GM23248 (cell line): ENCODE results near the gene CRELD2. TPM values are rescaled to one million over a fixed set of nuclear protein-coding genes. Genes with fewer than 3 reads are reported as not detected.

ENCODE experiments used
- DNase-seq: peaks from one replicate; pipeline ENCODE4 v3.0.0-alpha.2; 2015
- H2AFZ ChIP-seq: fragments of 200-600 bp; sonication (generic); 2 replicates; pipeline ENCODE4 v1.6.1; 2016; ENCODE audit warnings: antibody characterized with exemption
- H3F3A ChIP-seq: fragments of 200-600 bp; sonication (generic); 2 replicates; pipeline ENCODE4 v1.6.1; 2016; ENCODE audit warnings: mild to moderate bottlenecking, antibody characterized with exemption, mixed run types; ENCODE audit not compliant: insufficient read depth
- H3K27ac ChIP-seq: fragments of 200-600 bp; sonication (generic); 2 replicates; pipeline ENCODE4 v1.5.1; 2016; ENCODE audit warnings: mild to moderate bottlenecking
- H3K27me3 ChIP-seq: fragments of 200-600 bp; sonication (generic); replicated peaks from 2 replicates; pipeline ENCODE4 v1.6.1; 2016; ENCODE audit warnings: mild to moderate bottlenecking; ENCODE audit not compliant: insufficient read depth
- H3K36me3 ChIP-seq: fragments of 200-600 bp; sonication (generic); 2 replicates; pipeline ENCODE4 v1.6.1; 2016; ENCODE audit warnings: low read depth, mild to moderate bottlenecking
- H3K4me1 ChIP-seq: fragments of 200-600 bp; sonication (generic); 2 replicates; pipeline ENCODE4 v1.6.1; 2016; ENCODE audit warnings: mild to moderate bottlenecking; ENCODE audit not compliant: insufficient read depth
- H3K4me2 ChIP-seq: fragments of 200-600 bp; sonication (generic); one replicate; pipeline ENCODE4 v1.6.1; 2016; ENCODE audit warnings: mild to moderate bottlenecking; ENCODE audit not compliant: unreplicated experiment
- H3K4me3 ChIP-seq: fragments of 200-600 bp; sonication (generic); 2 replicates; pipeline ENCODE4 v1.5.1; 2016; ENCODE audit warnings: mild to moderate bottlenecking
- H3K79me2 ChIP-seq: fragments of 200-600 bp; sonication (generic); 2 replicates; pipeline ENCODE4 v1.6.1; 2016; ENCODE audit warnings: mild to moderate bottlenecking; ENCODE audit not compliant: insufficient read depth
- H3K9ac ChIP-seq: fragments of 200-600 bp; sonication (generic); 2 replicates; pipeline ENCODE4 v1.6.1; 2016; ENCODE audit warnings: mild to moderate bottlenecking
- H3K9me2 ChIP-seq: fragments of 200-600 bp; sonication (generic); 2 replicates; pipeline ENCODE4 v1.6.1; 2016; ENCODE audit warnings: mixed run types, mild to moderate bottlenecking, moderate library complexity; ENCODE audit not compliant: insufficient read depth
- H3K9me3 ChIP-seq: fragments of 200-600 bp; sonication (generic); one replicate; pipeline ENCODE4 v1.6.1; 2017; ENCODE audit warnings: low read depth
- H4K20me1 ChIP-seq: fragments of 200-600 bp; sonication (generic); 2 replicates; pipeline ENCODE4 v1.6.0; 2016; ENCODE audit not compliant: insufficient read depth
- EZH2 ChIP-seq: fragments of 200-600 bp; sonication (generic); IDR thresholded peaks from 2 replicates; pipeline ENCODE4 v1.6.1; 2018; ENCODE audit warnings: antibody characterized with exemption, mild to moderate bottlenecking; ENCODE audit not compliant: insufficient read depth, poor library complexity, severe bottlenecking
- EZH2phosphoT487 ChIP-seq: fragments of 200-600 bp; sonication (generic); IDR thresholded peaks from 2 replicates; pipeline ENCODE4 v1.6.1; 2018; ENCODE audit warnings: antibody characterized with exemption, moderate library complexity, mild to moderate bottlenecking, low read depth; ENCODE audit not compliant: insufficient read depth
- WGBS, 2 experiments: methylation state at CpG; one replicate each; pipeline ENCODE4 v1.1.6; 2015 to 2017; ENCODE audit warnings: low lambda C conversion rate in 2 of 2, low coverage in 1 of 2; ENCODE audit errors: missing lambda C conversion rate in 2 of 2; 5-methylcytosine and 5-hydroxymethylcytosine counted together
- in situ Hi-C: fragments of 300-500 bp; cut with MboI; formaldehyde crosslinking; loops from 2 replicates; pipeline ENCODE4 v1.15.0; 2020
- polyA plus RNA-seq: library from polyadenylated mRNA; unstranded; fragments of >200 nt; fragmentation: Nextera tagmentation; extraction: Ambion mirVana; gene quantifications from 2 replicates; pipeline ENCODE4 v1.2.1, GENCODE V29; 2016
- total RNA-seq: library from RNA; depleted of rRNA; stranded (reverse); fragments of >200 nt; shearing (Covaris generic); gene quantifications from 2 replicates; pipeline ENCODE4 v1.2.3, GENCODE V29; 2014

CRELD2 gene
- total and polyA plus RNA-seq, 2 experiments from 2014 or later: 57.1 to 78.4 TPM

DNA sequence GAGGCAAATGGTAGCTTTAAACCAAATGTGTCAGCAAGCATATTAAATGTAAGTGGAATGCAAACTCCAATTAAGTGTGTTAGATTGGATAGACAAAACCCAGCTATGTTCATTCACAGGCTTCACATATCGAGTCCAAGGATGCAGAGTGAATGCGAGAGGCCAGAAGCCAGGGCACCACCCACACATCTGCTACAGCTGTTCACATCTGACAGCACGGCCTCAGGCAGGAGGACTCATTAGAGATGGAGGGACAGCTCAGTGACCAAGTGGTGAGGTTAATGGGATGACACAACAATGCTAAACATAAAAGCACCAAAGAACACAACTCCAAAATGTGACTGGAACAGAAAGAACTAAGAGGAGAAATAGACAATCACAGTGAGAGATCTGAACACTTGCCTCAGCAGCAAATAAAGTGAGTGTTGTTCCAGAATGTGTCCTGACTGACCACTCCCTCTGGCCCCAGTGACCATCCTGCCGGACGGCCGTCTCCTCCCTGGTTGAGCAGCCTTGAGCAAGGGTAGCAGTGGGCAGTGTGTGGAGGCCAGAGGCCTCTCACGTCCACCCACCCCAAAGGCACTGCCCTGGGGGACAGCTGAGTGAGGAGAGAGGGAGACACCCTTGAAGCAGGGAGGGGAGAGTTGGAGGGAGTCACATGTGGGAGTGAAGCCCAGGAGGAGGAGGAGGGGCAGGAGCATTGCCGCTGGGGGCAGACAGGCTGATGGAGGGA is 23.9 kb upstream of the CRELD2 start:
- Histone ChIP-seq H4K20me1 (no peaks in the 10 kb centered on the region), H3K79me2 (peaks cover 22% of the 10 kb centered on the region), H3K4me3 (no peak overlapping the region), H3K4me1 (no peaks in the 10 kb centered on the region), H2AFZ (no peak overlapping the region), H3K9me2 (no peaks in the 10 kb centered on the region), H3F3A (no peaks in the 10 kb centered on the region), H3K9ac (no peak overlapping the region), H3K36me3 (peaks cover 10% of the 10 kb centered on the region; the same call in 1 of the 2 replicates), H3K27me3 (no peaks in the 10 kb centered on the region), H3K27ac (no peak overlapping the region), H3K9me3 (no peaks in the 10 kb centered on the region), H3K4me2 (no peak overlapping the region)
- TF ChIP-seq EZH2 (no peak), EZH2phosphoT487 (no peak)
- in situ Hi-C loops: no loop called here
- 92 to 95% methylated on average over 8 of the region's 8 CpGs for WGBS, 2 experiments
- DNase-seq: no peak

DNA sequence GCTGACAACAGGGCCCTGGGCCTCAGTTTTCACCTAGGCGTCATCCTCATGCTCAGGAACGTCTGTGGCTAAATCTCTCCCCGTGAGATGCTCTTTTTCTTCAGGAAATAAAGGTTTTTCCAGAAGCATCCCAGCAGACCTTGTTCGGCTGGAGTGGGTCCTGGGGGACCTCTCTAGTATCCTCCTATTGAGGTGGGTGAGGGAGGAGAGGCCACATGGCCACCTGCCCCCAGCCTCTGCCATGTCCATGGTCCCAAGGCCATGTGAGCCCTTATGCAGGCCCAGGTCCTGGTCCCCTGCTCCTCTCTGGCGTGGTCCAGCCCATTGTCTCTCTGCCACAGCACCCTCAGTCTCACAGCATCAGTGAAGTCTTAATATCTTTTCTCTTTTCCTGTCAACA is 22.2 kb upstream of the CRELD2 start:
- peaks cover 5% of the 10 kb centered on the region for H3K79me2 ChIP-seq
- H3K27ac ChIP-seq: no peak overlapping the region
- no peaks in the 10 kb centered on the region for H3K4me1 ChIP-seq
- H3K36me3 ChIP-seq: peaks cover 5% of the 10 kb centered on the region; the same call in 1 of the 2 replicates
- no peaks in the 10 kb centered on the region for H3F3A ChIP-seq
- DNase-seq: no peak
- H2AFZ ChIP-seq: no peak overlapping the region
- H3K4me3 ChIP-seq: no peak overlapping the region
- TF ChIP-seq EZH2 (no peak), EZH2phosphoT487 (no peak)
- H3K9ac ChIP-seq: no peak overlapping the region
- H3K9me2 ChIP-seq: no peaks in the 10 kb centered on the region
- H3K27me3 ChIP-seq: no peaks in the 10 kb centered on the region
- no peaks in the 10 kb centered on the region for H3K9me3 ChIP-seq
- 85 to 94% methylated on average over 5 of the region's 5 CpGs for WGBS, 2 experiments
- H3K4me2 ChIP-seq: no peak overlapping the region
- no peaks in the 10 kb centered on the region for H4K20me1 ChIP-seq
- in situ Hi-C loops: no loop called here

GRCh38 chr22:49897015-49897684 is 21.3 kb upstream of the CRELD2 start:
- Histone ChIP-seq H3K4me1 (no peaks in the 10 kb centered on the region), H2AFZ (no peak overlapping the region), H3K27me3 (no peaks in the 10 kb centered on the region), H3K9me2 (no peaks in the 10 kb centered on the region), H4K20me1 (no peaks in the 10 kb centered on the region), H3K36me3 (peaks cover 4% of the 10 kb centered on the region; the same call in 1 of the 2 replicates), H3K9ac (no peak overlapping the region), H3F3A (no peaks in the 10 kb centered on the region), H3K27ac (no peak overlapping the region), H3K9me3 (no peaks in the 10 kb centered on the region), H3K4me3 (no peak overlapping the region), H3K4me2 (no peak overlapping the region), H3K79me2 (peaks cover 3% of the 10 kb centered on the region; the same call in 1 of the 2 replicates)
- no peak for DNase-seq
- WGBS, 2 experiments: 93 to 95% methylated on average over 8 of the region's 8 CpGs
- TF ChIP-seq EZH2 (no peak), EZH2phosphoT487 (no peak)
- in situ Hi-C loops: no loop called here

DNA sequence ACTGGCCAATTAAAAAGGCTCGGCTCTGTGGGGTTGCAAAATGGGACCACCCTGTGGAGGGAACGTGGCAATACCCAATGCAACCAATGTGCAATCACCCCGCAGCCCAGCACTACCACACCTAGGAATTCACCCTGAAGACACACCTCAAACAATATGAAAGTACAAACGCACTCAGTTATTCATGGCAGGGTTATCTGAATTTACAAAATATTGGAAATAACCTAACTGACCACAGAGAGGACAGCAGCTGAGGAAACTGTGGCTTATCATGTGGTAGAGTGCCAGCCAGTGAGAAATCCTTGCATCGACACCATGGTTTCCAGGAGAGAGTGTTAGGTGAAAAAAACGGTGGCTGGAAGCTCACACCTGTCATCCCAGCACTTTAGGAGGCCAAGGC is 18.9 kb upstream of the CRELD2 start:
- Histone ChIP-seq H3F3A (no peaks in the 10 kb centered on the region), H2AFZ (no peak overlapping the region), H3K9ac (no peak overlapping the region), H3K27me3 (no peaks in the 10 kb centered on the region), H3K4me3 (no peak overlapping the region), H3K4me2 (no peak overlapping the region), H3K9me3 (no peaks in the 10 kb centered on the region), H3K9me2 (no peaks in the 10 kb centered on the region), H4K20me1 (no peaks in the 10 kb centered on the region), H3K79me2 (no peaks in the 10 kb centered on the region), H3K4me1 (no peaks in the 10 kb centered on the region), H3K36me3 (peaks cover 4% of the 10 kb centered on the region; the same call in 1 of the 2 replicates), H3K27ac (no peak overlapping the region)
- no peak for DNase-seq
- TF ChIP-seq EZH2phosphoT487: no peak
- no peak for TF ChIP-seq EZH2
- 94 to 95% methylated on average over 6 of the region's 6 CpGs for WGBS, 2 experiments
- in situ Hi-C loops: no loop called here
